ENCODE results near the gene CABP4. TPM values are rescaled to one million over a fixed set of nuclear protein-coding genes. Genes with fewer than 3 reads are reported as not detected.
"Not testable (repeated sequence)": the region's sequence is repeated elsewhere in the genome, so short reads cannot be mapped to it uniquely, and the experiment has no call there.

CABP4 gene
- total and polyA plus RNA-seq, 10 of the 15 experiments (the other 5 are each of a cell fraction or from before 2014, with no cell fraction given), result 0.04 to 0.41 (median 0.14) TPM; not detected in 2

DNA sequence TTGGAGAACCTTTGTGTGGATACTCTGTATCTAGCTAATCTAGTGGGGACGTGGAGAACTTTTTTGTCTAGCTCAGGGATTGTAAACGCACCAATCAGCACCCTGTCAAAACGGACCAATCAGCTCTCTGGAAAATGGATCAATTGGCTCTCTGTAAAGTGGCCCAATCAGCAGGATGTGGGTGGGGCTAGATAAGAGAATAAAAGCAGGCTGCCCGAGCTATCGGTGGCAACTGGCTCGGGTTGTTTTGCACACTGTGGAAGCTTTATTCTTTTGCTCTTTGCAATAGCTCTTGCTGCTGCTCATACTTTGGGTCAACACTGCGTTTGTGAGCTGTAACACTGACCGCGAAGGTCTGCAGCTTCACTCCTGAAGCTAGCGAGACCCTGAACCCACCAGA, 21.5 kb downstream of the CABP4 start:
- H3K4me2 ChIP-seq (ENCODE audit: control insufficient read depth, insufficient read depth); in situ Hi-C loops (cut with MboI); ATAC-seq; H3K27ac ChIP-seq (ENCODE audit: control insufficient read depth, insufficient read depth); H3K4me1 ChIP-seq (ENCODE audit: control insufficient read depth, insufficient read depth, low read length); H3K4me3 ChIP-seq; H3K36me3 ChIP-seq (ENCODE audit: control insufficient read depth in 2 of 2, insufficient read depth in 2 of 2, low read length in 1 of 2); DNase-seq (ENCODE audit: low read depth, low spot score); intact Hi-C loops (cut with micrococcal nuclease; ENCODE audit: unreplicated experiment); H3K79me2 ChIP-seq (ENCODE audit: control insufficient read depth, insufficient read depth, low read length); BruUV-seq (replicated peaks); H2AFZ ChIP-seq (ENCODE audit: control insufficient read depth, low read depth, low read length); FAIRE-seq; H4K20me1 ChIP-seq (ENCODE audit: control insufficient read depth, insufficient read depth); H3K9me3 ChIP-seq (replicated peaks; ENCODE audit: control insufficient read depth, insufficient read depth, low read length); H3K9ac ChIP-seq (ENCODE audit: control insufficient read depth, insufficient read depth, low read length); H3K27me3 ChIP-seq (replicated peaks in 1 of 2; ENCODE audit: control insufficient read depth in 2 of 2, insufficient read depth in 2 of 2, low read length in 1 of 2): not testable (repeated sequence)
- ChIA-PET RAD21 (ENCODE audit: unreplicated experiment) (interaction anchor here (1.4 kb wide), 1 partner anchor 9 kb away, joined by 3 read pairs; no protein-coding TSS in a partner anchor), SMC1A (ENCODE audit: uncharacterized antibody, unreplicated experiment) (interaction anchor here (0.6 kb wide), 1 partner anchor 111 kb away, joined by 3 read pairs; no protein-coding TSS in a partner anchor), CTCF (interaction anchor here (0.6 to 2.0 kb wide), 2 partner anchors 75 to 93 kb away, joined by 3 to 7 read pairs; partner anchors contain the start of gene PPP1CA), POLR2A (interaction anchor here (0.7 to 1.7 kb wide), 2 partner anchors 11 to 71 kb away, joined by 4 read pairs; no protein-coding TSS in a partner anchor)
- 0 out of 2 replicates have a peak, but pooled peaks have one; percentile 31 for TF ChIP-seq NFYB (IDR thresholded peaks at IDR 0.05; ENCODE audit: insufficient read depth, low read depth, low read length)
- 79% methylated on average over 10 of the region's 10 CpGs for WGBS (ENCODE audit: insufficient coverage, insufficient replicate concordance, low lambda C conversion rate, missing lambda C conversion rate)

DNA sequence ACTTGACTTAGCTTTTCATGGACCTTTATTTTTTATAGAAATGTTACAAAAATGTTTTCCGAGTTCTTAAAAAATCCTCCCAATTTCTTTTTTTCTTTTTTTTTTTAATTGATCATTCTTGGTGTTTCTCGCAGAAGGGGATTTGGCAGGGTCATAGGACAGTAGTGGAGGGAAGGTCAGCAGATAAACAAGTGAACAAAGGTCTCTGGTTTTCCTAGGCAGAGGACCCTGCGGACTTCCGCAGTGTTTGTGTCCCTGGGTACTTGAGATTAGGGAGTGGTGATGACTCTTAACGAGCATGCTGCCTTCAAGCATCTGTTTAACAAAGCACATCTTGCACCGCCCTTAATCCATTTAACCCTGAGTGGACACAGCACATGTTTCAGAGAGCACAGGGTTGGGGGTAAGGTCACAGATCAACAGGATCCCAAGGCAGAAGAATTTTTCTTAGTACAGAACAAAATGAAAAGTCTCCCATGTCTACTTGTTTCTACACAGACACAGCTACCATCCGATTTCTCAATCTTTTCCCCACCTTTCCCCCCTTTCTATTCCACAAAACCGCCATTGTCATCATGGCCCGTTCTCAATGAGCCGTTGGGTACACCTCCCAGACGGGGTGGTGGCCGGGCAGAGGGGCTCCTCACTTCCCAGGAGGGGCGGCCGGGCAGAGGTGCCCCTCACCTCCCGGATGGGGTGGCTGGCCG, 22.3 kb downstream of the CABP4 start:
- BruUV-seq (replicated peaks); H3K4me2 ChIP-seq (ENCODE audit: control insufficient read depth, insufficient read depth); H4K20me1 ChIP-seq (ENCODE audit: control insufficient read depth, insufficient read depth); ATAC-seq; H3K9me3 ChIP-seq (replicated peaks; ENCODE audit: control insufficient read depth, insufficient read depth, low read length); H3K36me3 ChIP-seq (ENCODE audit: control insufficient read depth in 2 of 2, insufficient read depth in 2 of 2, low read length in 1 of 2); FAIRE-seq; intact Hi-C loops (cut with micrococcal nuclease; ENCODE audit: unreplicated experiment); H2AFZ ChIP-seq (ENCODE audit: control insufficient read depth, low read depth, low read length); H3K4me1 ChIP-seq (ENCODE audit: control insufficient read depth, insufficient read depth, low read length); H3K4me3 ChIP-seq; H3K79me2 ChIP-seq (ENCODE audit: control insufficient read depth, insufficient read depth, low read length); H3K27me3 ChIP-seq (replicated peaks in 1 of 2; ENCODE audit: control insufficient read depth in 2 of 2, insufficient read depth in 2 of 2, low read length in 1 of 2); in situ Hi-C loops (cut with MboI); DNase-seq (ENCODE audit: low read depth, low spot score); H3K27ac ChIP-seq (ENCODE audit: control insufficient read depth, insufficient read depth); H3K9ac ChIP-seq (ENCODE audit: control insufficient read depth, insufficient read depth, low read length): not testable (repeated sequence)
- 68% methylated on average over 15 of the region's 16 CpGs for WGBS (ENCODE audit: insufficient coverage, insufficient replicate concordance, low lambda C conversion rate, missing lambda C conversion rate)
- ChIA-PET SMC1A (ENCODE audit: uncharacterized antibody, unreplicated experiment) (interaction anchor here (0.6 kb wide), 1 partner anchor 111 kb away, joined by 3 read pairs; no protein-coding TSS in a partner anchor), RAD21 (ENCODE audit: unreplicated experiment) (interaction anchor here (1.4 kb wide), 1 partner anchor 8 kb away, joined by 3 read pairs; no protein-coding TSS in a partner anchor), POLR2A (interaction anchor here (0.7 to 1.7 kb wide), 5 partner anchors 10 to 154 kb away, joined by 3 to 9 read pairs (median 4); no protein-coding TSS in a partner anchor), CTCF (interaction anchor here (0.6 kb wide), 1 partner anchor 94 kb away, joined by 3 read pairs; no protein-coding TSS in a partner anchor)

Data from GM12878 (cell line).